Measurements from ENCODE around the gene CLP1.
A peak's percentile ranks its signal among the peaks of the same experiment; 100 is the strongest.

Gene CLP1

DNA sequence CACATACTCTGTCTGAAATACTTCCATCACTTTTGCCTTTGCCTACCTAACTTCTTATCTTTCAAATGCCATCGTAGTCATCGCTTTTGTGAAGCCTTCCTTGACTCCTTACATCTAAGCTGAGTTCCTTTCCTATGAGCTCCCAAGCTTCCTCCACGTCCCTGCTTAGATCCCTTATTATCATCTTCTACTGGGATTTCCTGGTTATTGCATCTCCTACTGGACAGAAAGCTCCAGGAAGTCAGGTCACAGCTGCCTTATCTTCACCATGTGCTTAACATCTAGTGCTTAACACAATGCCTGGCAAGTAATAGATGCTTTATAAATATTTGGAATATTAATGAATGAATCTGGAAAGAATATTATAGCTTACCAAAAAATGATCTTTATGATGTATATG is 13.8 kb upstream of the CLP1 start:
- H3K27me3 ChIP-seq (replicated peaks; ENCODE audit: control insufficient read depth, insufficient read depth, low read length) = peaks cover 3% of the 10 kb centered on the region
- TF ChIP-seq, protein P1, sequence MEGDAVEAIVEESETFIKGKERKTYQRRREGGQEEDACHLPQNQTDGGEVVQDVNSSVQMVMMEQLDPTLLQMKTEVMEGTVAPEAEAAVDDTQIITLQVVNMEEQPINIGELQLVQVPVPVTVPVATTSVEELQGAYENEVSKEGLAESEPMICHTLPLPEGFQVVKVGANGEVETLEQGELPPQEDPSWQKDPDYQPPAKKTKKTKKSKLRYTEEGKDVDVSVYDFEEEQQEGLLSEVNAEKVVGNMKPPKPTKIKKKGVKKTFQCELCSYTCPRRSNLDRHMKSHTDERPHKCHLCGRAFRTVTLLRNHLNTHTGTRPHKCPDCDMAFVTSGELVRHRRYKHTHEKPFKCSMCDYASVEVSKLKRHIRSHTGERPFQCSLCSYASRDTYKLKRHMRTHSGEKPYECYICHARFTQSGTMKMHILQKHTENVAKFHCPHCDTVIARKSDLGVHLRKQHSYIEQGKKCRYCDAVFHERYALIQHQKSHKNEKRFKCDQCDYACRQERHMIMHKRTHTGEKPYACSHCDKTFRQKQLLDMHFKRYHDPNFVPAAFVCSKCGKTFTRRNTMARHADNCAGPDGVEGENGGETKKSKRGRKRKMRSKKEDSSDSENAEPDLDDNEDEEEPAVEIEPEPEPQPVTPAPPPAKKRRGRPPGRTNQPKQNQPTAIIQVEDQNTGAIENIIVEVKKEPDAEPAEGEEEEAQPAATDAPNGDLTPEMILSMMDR (IDR thresholded peaks at IDR 0.05; ENCODE audit: insufficient read depth, low read length, poor library complexity, severe bottlenecking) = no peak
- no peak overlapping the region for H3K4me3 ChIP-seq (replicated peaks; ENCODE audit: low read depth, low read length)
- no peaks in the 10 kb centered on the region for H3K36me3 ChIP-seq (ENCODE audit: control insufficient read depth, insufficient read depth, low read length)
- DNase-seq (ENCODE audit: extremely low read depth, insufficient read length) = no peak

DNA sequence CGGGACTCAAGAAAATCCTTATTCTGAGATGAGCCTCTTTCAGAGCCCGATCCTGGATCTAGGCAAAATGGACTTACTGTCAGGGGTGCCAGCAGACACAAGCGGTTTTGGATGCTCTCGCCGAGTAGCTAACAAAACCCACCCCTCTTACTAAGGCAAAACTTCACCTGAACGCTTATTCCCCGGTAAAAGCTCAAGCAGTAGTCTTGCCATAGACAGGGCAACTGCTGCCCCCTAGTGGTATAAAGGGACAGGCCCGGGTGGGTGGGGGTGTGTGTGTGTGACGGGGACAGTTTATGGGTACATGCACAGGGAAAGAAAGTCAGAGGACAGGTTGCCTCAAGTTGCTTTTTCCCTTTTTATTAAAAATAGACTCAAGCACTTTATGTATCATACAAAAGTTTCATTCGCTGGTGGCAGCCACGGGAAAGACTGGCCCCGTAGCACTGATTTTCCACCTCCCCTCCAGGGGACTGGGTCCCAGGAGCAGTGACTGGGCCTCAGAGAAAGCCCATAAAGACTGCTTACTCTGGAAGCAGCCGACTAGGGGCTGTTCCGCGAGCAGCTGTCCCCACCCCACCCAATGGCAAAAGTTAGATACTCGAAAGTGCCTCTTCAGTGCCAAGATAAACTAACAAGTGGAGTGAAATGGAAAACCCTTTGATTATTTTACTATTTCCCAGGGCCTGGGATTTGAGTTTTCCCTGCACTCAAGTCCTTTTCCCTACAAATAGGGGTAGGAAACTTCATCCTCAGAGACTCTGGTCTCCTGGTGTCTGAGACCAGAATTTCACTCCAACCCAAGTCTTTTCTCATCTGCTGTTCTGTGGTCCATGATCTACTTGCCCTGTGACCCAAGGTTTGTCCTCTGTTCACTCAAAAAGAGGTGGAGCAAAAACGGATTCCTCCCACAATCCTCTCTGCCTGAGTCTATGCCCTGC is 12.5 kb upstream of the CLP1 start:
- DNase-seq (ENCODE audit: extremely low read depth, insufficient read length) = peak; percentile 41
- no peaks in the 10 kb centered on the region for H3K36me3 ChIP-seq (ENCODE audit: control insufficient read depth, insufficient read depth, low read length)
- TF ChIP-seq, protein P1 (IDR thresholded peaks at IDR 0.05; ENCODE audit: insufficient read depth, low read length, poor library complexity, severe bottlenecking) = peak; percentile 95
- H3K4me3 ChIP-seq (replicated peaks; ENCODE audit: low read depth, low read length) = no peak overlapping the region
- H3K27me3 ChIP-seq (replicated peaks; ENCODE audit: control insufficient read depth, insufficient read depth, low read length) = peaks cover 3% of the 10 kb centered on the region

DNA sequence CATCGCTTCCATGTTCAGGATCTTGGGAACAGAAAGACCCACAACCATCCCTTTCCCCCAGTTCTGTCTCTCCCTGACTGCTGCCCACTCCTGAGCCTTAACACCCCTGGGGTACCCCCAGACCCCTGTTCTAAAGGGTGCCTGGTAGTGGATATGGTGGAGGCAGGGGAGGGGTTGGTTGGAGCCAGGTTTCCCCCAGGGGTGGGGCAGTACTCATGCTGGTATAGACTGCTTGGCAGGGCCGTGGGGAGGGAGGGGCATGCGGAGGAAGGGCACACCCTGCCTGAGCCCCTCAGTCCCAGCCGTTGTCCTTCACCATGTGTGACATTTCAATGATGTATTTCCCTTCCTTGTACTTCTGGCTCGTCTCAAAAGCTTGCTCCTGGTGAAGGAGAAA is 11.9 kb upstream of the CLP1 start:
- no peaks in the 10 kb centered on the region for H3K36me3 ChIP-seq (ENCODE audit: control insufficient read depth, insufficient read depth, low read length)
- TF ChIP-seq, protein P1 (IDR thresholded peaks at IDR 0.05; ENCODE audit: insufficient read depth, low read length, poor library complexity, severe bottlenecking) = no peak
- H3K27me3 ChIP-seq (replicated peaks; ENCODE audit: control insufficient read depth, insufficient read depth, low read length) = peaks cover 3% of the 10 kb centered on the region
- H3K4me3 ChIP-seq (replicated peaks; ENCODE audit: low read depth, low read length) = no peak overlapping the region
- DNase-seq (ENCODE audit: extremely low read depth, insufficient read length) = no peak

DNA sequence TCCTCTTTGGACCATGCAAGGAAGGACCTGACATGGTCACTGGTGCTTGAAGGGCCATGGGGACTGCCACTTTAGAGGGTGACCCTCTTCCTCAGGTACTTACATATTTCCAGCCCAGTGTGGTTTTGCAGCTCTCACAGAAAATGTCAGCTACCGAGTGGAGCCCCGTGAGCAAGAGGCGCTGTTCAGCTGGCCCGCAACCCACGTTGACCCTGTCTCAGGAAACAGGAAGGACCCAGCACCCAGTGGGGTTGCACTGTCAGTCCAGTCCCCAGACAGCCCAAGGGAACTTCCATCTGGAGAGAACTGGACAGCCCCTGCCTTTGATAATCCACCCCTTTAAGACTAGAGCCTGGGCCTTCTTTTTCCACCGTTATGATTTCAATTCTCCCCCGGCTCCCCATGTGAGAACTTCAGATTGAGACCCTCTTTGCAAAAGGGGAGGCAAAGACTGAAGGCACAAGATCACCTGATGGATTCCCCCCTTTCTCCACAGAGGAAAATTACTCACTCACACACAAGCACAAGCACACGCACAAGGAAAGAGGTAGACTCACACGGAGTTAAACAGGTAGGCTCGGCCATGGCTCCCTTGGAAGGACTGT is 11.3 kb upstream of the CLP1 start:
- DNase-seq (ENCODE audit: extremely low read depth, insufficient read length) = no peak
- Histone ChIP-seq H3K4me3 (replicated peaks; ENCODE audit: low read depth, low read length) (no peak overlapping the region), H3K27me3 (replicated peaks; ENCODE audit: control insufficient read depth, insufficient read depth, low read length) (peaks cover 3% of the 10 kb centered on the region), H3K36me3 (ENCODE audit: control insufficient read depth, insufficient read depth, low read length) (no peaks in the 10 kb centered on the region)
- TF ChIP-seq, protein P1 (IDR thresholded peaks at IDR 0.05; ENCODE audit: insufficient read depth, low read length, poor library complexity, severe bottlenecking) = no peak

DNA sequence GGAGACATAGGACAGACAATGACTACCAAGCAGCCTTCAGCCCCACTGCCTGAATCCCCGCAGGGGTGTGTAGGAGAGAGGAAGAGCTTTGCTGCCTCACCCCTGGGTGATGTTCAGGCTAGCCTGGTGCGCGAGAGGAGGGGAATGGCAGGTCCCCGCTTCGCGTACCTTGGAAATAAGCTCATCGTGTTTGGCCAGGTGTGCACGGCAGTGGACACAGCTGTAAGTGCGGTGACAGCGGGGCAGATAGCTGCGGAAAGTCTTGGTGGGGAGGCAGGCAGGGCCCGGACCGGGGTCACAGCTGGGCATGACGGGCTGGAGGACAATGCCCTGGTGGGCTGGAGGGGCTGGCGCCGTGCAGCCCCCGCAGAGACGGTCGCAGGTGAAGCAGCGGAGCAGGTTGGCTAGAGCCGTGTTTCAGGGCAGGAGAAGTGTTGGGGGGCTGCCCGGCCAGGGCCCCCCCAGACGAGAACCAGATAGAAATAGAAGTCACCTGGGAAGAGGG is 10.7 kb upstream of the CLP1 start:
- no peak for DNase-seq (ENCODE audit: extremely low read depth, insufficient read length)
- TF ChIP-seq, protein P1 (IDR thresholded peaks at IDR 0.05; ENCODE audit: insufficient read depth, low read length, poor library complexity, severe bottlenecking) = no peak
- no peak overlapping the region for H3K4me3 ChIP-seq (replicated peaks; ENCODE audit: low read depth, low read length)
- H3K27me3 ChIP-seq (replicated peaks; ENCODE audit: control insufficient read depth, insufficient read depth, low read length) = peaks cover 3% of the 10 kb centered on the region
- no peaks in the 10 kb centered on the region for H3K36me3 ChIP-seq (ENCODE audit: control insufficient read depth, insufficient read depth, low read length)

Data from GM06990 (cell line).